NCI-H2196 treated with DMSO at 0.1 percent for 48 hours (cell line): ENCODE results near the gene UGCG.
A peak's percentile ranks its signal among the peaks of the same experiment; 100 is the strongest.
"Not testable (repeated sequence)": the region's sequence is repeated elsewhere in the genome, so short reads cannot be mapped to it uniquely, and the experiment has no call there.

Experiments used
- DNase-seq: peaks from one replicate; lab custom pipeline; 2025; ENCODE audit not compliant: unreplicated experiment; lab: John Stamatoyannopoulos, UW

Gene UGCG

DNA sequence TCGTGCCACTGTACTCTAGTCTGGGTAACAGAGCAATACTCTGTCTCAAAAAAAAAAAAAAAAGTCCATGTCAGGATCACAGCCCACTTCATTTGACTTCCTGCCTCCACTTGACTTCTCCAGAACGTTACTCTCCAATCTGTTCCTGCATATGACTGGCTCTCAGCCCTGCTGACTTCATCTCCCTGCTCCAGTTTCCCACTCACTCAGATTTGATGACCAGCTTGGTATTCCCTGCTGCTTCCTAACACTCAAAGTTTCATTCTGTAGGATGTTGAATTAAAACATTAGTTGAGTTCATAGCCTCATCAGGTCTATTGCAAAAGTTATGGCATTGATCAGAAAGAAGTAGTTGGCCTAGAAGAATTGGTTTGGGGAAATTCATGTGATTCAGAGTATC lies 52.3 kb downstream of the UGCG start:
- no peak for DNase-seq

DNA sequence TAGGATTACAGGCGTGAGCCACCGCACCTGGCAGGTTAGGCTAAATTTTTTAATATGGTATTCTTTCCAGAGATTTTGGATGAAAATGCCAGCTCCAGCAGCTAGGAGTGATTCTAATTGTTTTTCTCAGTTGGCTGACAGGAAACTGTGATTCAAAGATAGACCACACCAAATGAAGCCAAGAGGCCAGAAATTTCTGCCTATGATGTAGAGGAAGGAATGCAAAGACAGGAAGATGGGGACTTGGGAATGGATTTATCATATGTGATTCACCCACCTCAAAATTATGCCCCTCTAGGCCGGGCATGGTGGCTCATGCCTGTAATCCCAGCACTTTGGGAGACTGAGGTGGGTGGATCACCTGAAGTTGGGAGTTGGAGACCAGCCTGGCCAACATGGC lies 53.3 kb downstream of the UGCG start:
- DNase-seq, result no peak

DNA sequence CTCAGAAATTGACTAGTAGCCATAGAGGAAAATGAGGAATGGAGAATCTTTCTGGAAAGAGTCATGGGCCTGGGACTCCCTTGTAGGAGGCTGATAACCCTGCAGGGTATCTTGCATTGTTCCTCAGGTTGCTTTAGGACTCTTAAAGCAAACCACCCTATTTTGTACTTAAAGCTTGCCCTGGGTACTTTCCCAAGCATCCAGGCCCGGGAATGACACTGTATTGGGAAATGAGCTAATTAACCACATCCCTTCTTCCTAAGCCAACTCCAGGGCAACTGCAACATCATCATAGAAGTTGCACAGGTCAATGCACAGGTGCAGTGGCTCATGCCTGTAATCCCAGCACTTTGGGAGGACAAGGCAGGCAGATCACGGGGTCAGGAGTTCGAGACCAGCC lies 55.9 kb downstream of the UGCG start:
- no peak for DNase-seq

DNA sequence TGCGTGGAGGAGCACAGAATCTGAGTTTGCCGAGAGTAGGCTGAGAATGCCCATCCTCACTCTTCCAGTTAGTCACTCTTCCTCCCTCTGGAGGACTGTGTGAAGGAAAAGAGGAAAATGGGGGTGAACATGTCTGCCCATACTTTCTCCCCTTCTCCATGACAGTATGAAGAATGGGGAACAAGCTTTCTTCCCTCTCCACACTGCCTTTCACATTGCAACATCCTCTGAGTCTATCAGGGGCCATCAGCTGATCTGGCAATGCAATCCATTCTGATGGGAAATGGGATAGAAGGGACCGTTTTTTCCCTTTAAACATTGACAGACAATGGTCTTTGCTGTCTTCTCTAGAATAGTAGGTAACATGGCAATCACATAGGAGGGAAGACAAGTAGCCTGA lies 56.8 kb downstream of the UGCG start:
- DNase-seq, result no peak

DNA sequence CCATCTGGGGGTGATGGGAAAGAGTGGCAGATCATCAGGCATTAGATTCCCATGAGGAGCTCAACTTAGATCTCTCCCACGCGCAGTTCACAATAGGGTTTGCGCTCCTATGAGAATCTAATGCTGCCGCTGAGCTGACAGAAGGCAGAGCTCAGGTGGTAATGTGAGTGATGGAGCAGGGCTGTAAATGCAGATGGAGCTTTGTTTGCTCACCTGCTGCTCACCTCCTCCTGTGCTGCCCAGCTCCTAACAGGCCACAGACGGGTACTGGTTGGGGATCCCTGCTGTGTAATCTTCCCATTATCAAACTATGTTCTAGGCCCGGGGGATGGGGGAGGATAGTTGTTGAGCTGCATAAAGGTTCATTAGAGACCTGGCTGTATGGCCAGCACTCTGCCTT lies 58.4 kb downstream of the UGCG start:
- peak; percentile 60 for DNase-seq

DNA sequence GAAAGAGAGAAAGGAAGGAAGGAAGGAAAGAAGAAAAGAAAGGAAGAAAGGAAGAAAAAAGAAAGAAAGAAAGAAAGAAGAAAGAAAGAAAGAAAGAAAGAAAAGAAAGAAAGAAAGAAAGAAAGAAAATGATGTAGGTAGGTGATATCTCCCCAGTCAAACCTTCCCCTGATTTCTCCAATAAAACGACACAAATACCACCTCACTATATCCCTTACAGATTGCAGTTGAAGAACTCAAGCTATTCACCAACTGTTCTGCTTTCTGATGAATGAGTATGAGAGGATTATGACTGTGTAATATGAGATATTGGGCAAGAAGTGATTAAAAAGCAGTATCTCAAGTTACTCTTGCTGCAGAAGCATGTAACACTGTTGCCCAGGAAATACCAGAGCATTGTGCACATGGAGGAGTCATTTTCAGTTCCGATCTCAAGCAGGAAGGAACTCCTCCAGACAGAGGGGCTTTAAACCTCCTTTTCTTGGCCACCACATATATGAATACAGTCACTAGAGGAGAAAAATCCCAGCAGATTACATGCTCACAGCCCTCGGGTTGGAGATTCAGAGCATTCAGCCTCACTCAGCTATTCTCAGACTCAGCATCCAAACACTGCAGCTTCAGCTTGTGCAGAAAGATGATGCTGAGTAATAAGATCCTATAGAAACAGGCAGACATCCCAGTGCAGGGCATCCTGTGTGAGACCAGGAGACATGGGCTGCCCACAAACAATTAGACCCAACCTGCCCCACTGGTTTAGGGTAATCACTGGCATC lies 61.4 kb downstream of the UGCG start:
- DNase-seq, result peak; percentile 52

DNA sequence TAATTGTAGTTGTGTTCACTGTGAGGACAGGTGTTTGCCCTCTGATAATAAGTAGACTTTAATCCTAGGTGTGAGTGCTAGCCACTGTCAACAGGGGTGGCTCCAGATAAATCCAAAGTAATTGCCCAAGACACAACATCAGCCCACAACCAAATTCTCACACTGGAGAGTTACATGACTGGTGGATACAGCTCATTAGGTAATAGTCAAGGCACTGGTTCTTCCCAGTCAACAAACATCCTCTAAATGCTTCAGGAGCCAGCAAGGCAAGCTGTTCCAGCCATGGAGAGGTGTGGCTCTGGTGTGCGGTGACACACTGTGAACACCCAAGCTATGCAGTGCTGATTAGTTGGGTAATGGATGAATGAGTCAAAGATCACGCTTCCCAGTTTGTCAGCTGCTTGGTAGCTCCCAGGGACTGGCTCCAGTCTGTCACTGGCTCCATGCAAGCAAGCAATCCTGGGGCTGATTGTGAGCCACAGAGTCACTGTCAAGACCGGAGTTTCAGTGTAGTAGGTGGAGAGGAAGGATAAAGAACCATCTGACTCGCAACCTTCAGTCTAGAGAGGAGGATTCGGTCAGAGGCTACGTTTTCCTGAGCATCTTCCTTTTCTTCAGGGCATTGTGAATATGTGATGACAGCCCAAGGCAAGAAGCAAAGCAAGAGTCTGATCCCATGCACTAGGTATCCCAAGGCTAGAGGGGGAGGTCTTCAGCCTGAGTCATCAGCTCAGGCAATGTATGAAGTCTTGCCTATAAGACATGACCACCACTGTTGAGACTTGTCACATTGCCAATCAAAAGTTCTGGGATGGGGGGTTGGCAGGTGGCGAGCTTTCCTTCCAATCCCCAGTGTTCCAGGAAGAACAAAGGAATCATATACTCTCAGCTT lies 63.1 kb downstream of the UGCG start:
- DNase-seq, result no peak

DNA sequence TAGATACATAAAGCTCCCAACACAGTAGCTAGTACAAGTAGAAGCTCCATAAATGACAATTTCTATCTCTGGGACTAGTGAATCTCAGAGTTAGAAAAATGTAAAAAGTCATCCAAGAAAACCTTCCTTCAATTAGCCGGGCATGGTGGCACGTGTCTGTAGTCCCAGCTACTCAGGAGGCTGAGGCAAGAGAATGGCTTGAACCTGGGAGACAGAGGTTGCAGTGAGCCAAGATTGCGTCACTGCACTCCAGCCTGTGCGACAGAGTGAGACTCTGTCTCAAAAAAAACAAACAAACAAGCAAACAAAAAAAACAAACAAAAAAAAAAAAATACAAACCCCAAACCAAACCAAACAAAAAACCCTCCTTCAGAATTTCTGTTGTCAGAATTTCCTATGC lies 63.9 kb downstream of the UGCG start:
- DNase-seq, result not testable (repeated sequence)

DNA sequence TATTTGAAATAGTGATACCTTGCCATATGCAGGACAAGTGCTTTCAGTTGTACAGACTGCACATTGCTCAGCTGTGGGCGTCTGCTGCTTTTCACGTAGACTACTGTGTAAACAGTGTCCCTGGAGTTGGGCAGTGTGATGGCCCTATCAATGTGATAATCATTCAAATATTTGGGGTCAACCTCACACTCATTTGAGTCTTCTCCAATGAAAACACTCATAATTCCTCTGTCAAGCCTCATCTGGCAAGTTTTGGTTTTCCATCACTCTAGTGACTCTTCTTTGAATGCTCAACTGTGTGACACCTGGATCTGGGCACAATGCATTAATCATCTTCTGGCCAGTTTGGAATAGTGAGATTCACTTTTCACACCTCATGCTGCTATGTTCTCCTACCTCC lies 64.4 kb downstream of the UGCG start:
- peak; percentile 38 for DNase-seq

DNA sequence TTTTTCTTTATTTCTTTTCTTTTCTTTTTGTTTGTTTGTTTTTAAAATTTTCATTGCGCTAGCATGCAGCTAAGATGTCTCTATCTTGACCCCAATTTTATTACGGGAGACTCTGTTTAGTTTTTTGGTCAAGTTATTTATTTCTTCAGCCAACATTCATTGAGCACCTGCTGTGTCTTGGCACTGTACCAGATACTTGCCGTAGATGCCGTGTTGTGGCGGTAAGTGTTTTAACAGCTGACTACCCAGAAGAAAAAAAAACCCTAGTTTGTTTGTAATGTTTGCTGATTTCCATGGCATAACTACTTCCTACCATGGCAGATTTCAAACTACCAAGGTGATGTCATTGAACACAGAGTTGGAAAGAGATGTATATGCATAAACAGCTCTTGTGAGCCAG lies 65.0 kb downstream of the UGCG start:
- DNase-seq, result peak; percentile 84

DNA sequence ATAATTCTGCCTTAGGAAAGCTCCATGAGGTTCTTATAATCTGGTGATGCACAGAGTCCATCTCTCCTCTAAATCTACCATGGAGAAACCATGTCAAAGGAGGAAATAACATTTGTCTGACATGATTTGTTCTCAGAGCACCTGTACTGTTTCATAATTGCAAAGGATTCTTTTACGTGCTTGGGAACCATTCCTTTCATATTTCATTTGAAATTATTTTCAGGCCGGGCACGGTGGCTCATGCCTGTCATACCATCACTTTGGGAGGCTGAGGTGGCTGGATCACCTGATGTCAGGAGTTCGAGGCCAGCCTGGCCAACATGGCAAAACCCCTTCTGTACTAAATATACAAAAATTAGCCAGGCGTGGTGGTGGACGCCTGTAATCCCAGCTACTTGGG lies 65.4 kb downstream of the UGCG start:
- DNase-seq, result no peak

DNA sequence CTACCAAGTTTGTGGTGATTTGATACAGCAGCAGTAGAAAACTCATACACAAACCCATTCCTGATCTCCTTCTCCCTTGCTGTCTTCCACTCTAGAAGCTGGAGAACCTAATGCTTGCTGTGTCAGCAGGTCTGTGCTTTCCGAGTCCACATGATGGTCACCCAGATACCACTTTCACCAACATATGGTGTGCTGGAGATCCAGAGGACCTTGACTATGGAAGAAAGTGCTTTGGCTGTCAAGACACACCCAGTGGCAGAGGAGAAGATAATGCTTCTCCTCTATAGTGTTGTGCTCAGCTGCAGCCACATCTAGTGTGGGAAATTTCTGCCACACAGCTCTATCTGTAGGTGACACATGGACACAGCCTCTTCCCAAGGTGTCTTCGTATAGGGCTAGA lies 67.4 kb downstream of the UGCG start:
- DNase-seq, result no peak

DNA sequence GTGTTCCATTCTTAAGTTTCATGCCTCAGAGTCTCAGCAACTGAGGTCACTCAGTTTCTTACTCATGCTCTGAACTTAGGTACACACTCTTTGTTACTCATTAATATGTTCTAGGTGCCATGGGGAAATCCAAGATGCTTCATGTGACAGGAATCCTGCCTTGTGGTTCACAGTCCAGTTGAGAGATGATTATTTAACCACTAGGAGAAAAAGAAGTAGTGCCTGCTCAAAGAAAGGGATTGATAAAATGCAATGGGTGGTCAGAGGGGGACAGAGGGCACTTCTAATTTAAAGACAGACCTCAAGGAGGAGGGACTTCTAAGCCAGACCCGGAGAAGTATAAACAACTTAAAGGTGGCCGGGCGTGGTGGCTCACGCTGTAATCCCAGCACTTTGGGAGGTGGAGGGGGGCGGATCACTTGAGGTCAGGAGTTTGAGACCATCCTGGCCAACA lies 69.0 kb downstream of the UGCG start:
- DNase-seq, result no peak

DNA sequence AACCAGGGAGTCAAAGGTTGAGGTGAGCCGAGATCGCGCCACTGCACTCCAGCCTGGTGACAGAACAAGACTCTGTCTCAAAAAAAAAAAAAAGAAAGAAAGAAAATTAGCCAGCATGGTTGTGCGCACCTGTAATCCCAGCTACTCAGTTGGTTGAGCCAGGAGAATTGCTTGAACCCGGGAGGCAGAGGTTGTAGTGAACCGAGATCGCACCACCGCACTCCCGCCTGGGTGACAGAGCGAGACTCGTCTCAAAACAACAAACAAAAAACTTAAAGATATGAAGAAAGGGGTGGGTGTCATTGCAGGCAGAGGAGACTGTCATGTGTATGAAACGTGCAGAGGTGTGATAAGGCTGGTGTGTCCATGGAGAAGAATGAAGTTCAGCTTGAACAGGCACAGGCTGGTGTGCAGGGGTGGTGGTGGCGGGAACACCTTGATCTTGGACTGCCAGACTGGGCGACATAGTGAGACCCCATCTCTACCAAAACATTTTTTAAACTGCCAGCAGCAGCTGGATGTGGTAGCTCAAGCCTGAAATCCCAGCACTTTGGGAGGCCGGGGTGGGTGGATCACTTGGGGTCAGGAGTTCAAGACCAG lies 69.6 kb downstream of the UGCG start:
- DNase-seq, result no peak

DNA sequence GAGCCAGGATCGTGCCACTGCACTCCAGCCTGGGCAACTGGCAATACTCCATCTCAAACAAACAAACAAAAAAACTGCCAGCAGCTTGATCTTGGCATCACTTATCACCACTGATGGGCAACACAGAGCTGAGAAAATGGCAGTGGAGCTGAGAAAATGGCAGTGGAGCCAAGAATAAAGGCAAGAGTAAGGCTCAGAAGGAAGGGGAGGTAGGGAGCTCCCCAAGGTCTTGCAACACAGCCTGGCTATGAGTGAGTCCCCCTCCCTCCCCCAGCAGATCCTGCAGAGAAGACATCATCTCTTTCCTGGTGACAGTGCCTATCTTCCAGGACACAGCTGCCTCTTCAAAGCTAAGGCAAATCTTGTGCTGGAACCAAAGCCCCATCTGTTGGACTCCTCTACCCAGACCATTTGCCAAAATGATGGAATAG lies 70.3 kb downstream of the UGCG start:
- DNase-seq, result peak; percentile 45

DNA sequence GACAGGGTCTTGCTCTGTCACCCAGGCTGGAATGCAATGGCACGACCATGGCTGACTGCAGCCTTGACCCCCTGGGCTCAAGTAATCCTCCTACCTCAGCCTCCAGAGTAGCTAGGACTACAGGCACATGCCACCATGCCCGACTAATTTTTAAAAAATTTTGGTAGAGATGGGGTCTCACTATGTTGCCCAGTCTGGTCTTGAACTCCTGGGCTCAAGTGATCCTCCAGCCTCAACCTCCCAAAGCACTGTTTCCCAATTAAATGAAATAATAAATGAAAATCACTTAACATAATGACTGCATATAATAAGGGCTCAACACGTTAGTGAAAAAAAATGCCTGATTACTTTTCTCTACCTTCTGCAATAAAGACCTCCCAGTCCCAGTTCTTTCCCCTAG lies 71.0 kb downstream of the UGCG start:
- DNase-seq, result no peak

DNA sequence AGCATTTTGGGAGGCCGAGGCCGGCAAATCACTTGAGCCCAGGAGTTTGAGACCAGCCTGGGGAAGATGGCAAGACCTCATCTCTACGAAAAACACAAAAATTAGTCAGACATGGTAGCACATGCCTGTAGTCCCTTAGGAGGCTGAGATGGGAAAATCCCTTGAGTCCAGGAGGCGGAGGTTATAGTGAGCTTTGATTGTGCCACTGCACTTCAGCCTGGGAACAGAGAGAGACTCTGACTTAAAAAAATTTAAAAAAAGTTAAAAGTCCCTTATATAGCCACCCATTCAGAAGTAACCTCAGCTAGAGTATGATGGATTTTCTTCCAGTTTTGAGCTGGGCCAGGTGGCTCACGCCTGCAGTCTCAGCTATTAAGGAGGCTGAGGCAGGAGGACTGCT lies 72.4 kb downstream of the UGCG start:
- DNase-seq, result no peak

DNA sequence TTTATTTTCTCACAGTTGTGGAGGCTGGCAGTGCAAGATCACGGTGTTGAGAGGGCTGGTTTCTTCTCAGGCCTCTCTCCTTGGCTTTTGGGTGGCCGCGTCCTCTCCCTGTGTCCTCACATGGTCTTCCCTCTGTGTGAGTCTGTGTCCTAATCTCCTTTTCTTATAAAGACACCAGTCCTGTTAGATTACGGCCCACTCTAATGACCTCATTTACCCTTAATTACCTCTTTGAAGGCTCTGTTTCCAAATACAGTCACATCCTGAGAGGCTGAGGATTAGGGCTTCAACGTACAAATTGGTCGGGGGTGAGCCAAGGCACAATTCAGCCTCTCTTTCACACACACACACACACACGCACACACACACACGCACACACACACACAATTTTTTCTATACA lies 73.0 kb downstream of the UGCG start:
- no peak for DNase-seq

DNA sequence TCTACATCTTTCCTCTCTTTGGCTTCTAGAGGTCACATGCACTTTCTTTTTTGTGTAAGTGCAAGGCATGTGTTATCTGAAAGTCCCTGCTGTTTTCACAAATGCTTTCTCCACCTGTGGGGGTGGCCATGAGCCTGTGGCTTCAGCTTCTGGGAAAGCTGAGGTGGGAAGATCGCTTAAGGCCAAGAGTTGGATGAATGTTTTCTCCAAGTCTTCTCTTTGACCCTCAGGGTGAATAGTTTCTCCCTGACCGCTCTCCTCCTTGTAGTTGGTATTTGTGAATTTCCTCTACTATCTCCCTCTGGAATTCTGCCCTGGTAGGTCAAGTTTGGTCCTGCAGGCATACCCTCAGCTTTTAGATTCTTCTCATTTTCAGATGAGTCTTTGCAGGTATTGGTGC lies 74.2 kb downstream of the UGCG start:
- DNase-seq, result no peak

DNA sequence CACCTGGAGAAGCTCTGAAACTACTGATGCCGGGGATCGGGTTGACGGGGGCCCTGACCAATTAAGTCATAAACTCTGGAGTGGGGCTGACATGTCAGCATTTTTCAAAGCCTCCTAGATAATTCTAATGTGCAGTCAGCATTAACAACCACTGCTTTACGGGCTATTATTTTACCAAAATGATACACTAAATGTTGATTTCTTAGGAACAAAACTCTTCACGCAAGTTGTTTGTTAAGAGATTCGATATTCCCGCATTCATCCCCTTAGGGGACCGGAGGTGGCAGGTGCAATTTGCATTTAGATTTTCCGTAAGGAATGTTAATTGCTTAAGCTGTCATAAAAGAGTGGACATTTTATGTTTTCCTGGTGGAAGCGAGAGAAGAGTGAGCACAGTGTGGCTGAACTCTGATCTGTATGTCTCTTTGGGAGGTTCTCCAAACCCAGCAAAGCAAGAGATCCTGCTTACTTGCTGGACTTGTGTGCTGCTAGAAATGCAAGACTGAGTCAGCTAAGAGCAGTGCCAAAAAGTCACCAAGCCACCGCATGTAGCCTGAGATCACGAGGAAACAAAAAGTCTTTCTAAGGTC lies 77.6 kb downstream of the UGCG start:
- peak; percentile 47 for DNase-seq

DNA sequence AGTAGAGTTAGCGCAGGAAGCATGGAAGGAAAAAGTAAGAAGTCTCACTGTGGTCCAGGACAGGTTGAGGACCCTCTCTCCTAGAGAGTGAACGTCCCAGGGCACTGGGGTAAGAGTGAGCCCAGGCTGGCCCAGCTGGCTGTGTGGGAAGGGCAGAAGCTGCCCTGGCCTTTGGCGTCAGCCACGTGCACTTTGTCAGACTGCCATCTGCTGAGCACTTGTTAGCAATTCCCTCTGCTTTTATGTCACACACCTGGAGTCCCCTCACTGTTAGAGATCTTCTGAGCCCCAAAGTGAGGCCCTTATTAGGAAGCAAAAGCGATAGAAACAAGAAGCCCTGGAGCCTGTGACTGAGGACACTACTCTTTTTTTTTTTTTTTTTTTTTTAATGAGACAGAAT lies 79.1 kb downstream of the UGCG start:
- DNase-seq, result no peak
